A673 (cell line): ENCODE results near the gene COA6. TPM values are rescaled to one million over a fixed set of nuclear protein-coding genes. Genes with fewer than 3 reads are reported as not detected.

Source experiments
- BruUV-seq: library from RNA; stranded (reverse); fragments of 400-500 nt; replicated peaks from 2 replicates; lab custom pipeline; 2021; lab: Mats Ljungman, UMichigan
- CTCF ChIA-PET: fragments of 300-600 bp; sonication (Branson Sonifier 250); formaldehyde crosslinking; loops from one replicate; lab custom pipeline; 2022; ENCODE audit warnings: antibody characterized with exemption; lab: Charles Lee
- POLR2A ChIA-PET: fragments of 300-600 bp; sonication (Branson Sonifier 250); formaldehyde crosslinking; loops from one replicate; lab custom pipeline; 2022; ENCODE audit warnings: antibody characterized with exemption; ENCODE audit not compliant: low non-redundant PET; lab: Charles Lee
- DNase-seq: peaks from one replicate; pipeline ENCODE4 v3.0.0-alpha.2; 2015; ENCODE audit warnings: low spot score
- H3K27ac ChIP-seq: fragments of 200-600 bp; sonication (generic); 2 replicates; pipeline ENCODE4 v1.5.1; 2016; ENCODE audit warnings: mixed run types, low read depth, mild to moderate bottlenecking, mixed read lengths, antibody characterized with exemption, low read length; ENCODE audit not compliant: poor library complexity, severe bottlenecking
- H3K27me3 ChIP-seq: fragments of 200-600 bp; sonication (generic); replicated peaks from 2 replicates; pipeline ENCODE4 v1.6.1; 2017; ENCODE audit warnings: mixed run types, low read depth, mild to moderate bottlenecking, mixed read lengths, antibody characterized with exemption, low read length; ENCODE audit not compliant: insufficient read depth, poor library complexity
- H3K36me3 ChIP-seq: fragments of 200-600 bp; sonication (generic); 2 replicates; pipeline ENCODE4 v1.6.1; 2016; ENCODE audit warnings: mixed run types, mild to moderate bottlenecking, mixed read lengths, antibody characterized with exemption, low read length; ENCODE audit not compliant: insufficient read depth, poor library complexity, severe bottlenecking
- H3K4me1 ChIP-seq: fragments of 200-600 bp; sonication (generic); 2 replicates; pipeline ENCODE4 v1.6.1; 2017; ENCODE audit warnings: mixed run types, mild to moderate bottlenecking, mixed read lengths, antibody characterized with exemption, low read length; ENCODE audit not compliant: insufficient read depth, poor library complexity, severe bottlenecking
- H3K4me3 ChIP-seq: fragments of 200-600 bp; sonication (generic); 2 replicates; pipeline ENCODE4 v1.5.1; 2016; ENCODE audit warnings: low read depth, mixed run types, mild to moderate bottlenecking, mixed read lengths, low read length; ENCODE audit not compliant: poor library complexity, severe bottlenecking
- H3K9me3 ChIP-seq: fragments of 200-600 bp; sonication (generic); 2 replicates; pipeline ENCODE4 v1.6.1; 2016; ENCODE audit warnings: mixed run types, low read depth, mild to moderate bottlenecking, mixed read lengths, antibody characterized with exemption, low read length; ENCODE audit not compliant: poor library complexity, severe bottlenecking
- CTCF ChIP-seq: fragments of 300-800, 200-600 bp; sonication (generic); conservative IDR thresholded peaks from 2 replicates; pipeline ENCODE4 v1.5.1; 2017; ENCODE audit warnings: low read depth, mild to moderate bottlenecking, antibody characterized with exemption, low read length, moderate library complexity, mixed read lengths
- EZH2 ChIP-seq: fragments of 200-600 bp; sonication (generic); IDR thresholded peaks from 2 replicates; pipeline ENCODE4 v1.6.1; 2017; ENCODE audit warnings: borderline replicate concordance, low read depth, mild to moderate bottlenecking, mixed read lengths, antibody characterized with exemption, low read length; ENCODE audit not compliant: poor library complexity, severe bottlenecking
- intact Hi-C: fragments of 100-400 bp; cut with micrococcal nuclease; formaldehyde crosslinking; loops from one replicate; pipeline ENCODE4 v1.10.0; 2022; ENCODE audit not compliant: unreplicated experiment
- total RNA-seq: library from RNA; stranded (reverse); gene quantifications from 2 replicates; pipeline ENCODE4 v1.2.3, GENCODE V29; 2021

COA6 gene
- total RNA-seq, 1 experiment from 2014 or later, result 88.4 TPM

- Histone ChIP-seq H3K4me3 (no peak overlapping the region), H3K27me3 (no peaks in the 10 kb centered on the region), H3K9me3 (no peaks in the 10 kb centered on the region), H3K27ac (no peak overlapping the region), H3K36me3 (no peaks in the 10 kb centered on the region), H3K4me1 (no peaks in the 10 kb centered on the region)
- no TSS peak for BruUV-seq
- ChIA-PET CTCF (no interaction called here), POLR2A (no interaction called here)
- DNase-seq, result no peak
- intact Hi-C loops, result no loop called here
- TF ChIP-seq EZH2 (no peak), CTCF (no peak)
Measured at GRCh38 chr1:234413990-234414389, 40.7 kb downstream of the COA6 start.

GRCh38 chr1:234427950-234428646 lies 54.8 kb downstream of the COA6 start:
- intact Hi-C loops, result no loop called here
- H3K9me3 ChIP-seq, result no peaks in the 10 kb centered on the region
- CTCF ChIA-PET, result no interaction called here
- H3K27me3 ChIP-seq, result no peaks in the 10 kb centered on the region
- H3K36me3 ChIP-seq, result peaks cover 42% of the 10 kb centered on the region
- BruUV-seq, result no TSS peak
- no peak for DNase-seq
- no peak overlapping the region for H3K4me3 ChIP-seq
- POLR2A ChIA-PET, result no interaction called here
- TF ChIP-seq EZH2 (no peak), CTCF (no peak)
- H3K4me1 ChIP-seq, result no peaks in the 10 kb centered on the region
- H3K27ac ChIP-seq, result no peak overlapping the region

- DNase-seq, result no peak
- BruUV-seq, result no TSS peak
- H3K27ac ChIP-seq, result no peak overlapping the region
- H3K9me3 ChIP-seq, result no peaks in the 10 kb centered on the region
- CTCF ChIA-PET, result no interaction called here
- POLR2A ChIA-PET, result no interaction called here
- no peak overlapping the region for H3K4me3 ChIP-seq
- no peaks in the 10 kb centered on the region for H3K4me1 ChIP-seq
- no peaks in the 10 kb centered on the region for H3K27me3 ChIP-seq
- peaks cover 46% of the 10 kb centered on the region for H3K36me3 ChIP-seq
- TF ChIP-seq CTCF (no peak), EZH2 (no peak)
- intact Hi-C loops, result no loop called here
Measured at GRCh38 chr1:234429434-234429806, 56.2 kb downstream of the COA6 start.
